ENCODE measurements around the gene TMPRSS4.

TMPRSS4 gene, protein sequence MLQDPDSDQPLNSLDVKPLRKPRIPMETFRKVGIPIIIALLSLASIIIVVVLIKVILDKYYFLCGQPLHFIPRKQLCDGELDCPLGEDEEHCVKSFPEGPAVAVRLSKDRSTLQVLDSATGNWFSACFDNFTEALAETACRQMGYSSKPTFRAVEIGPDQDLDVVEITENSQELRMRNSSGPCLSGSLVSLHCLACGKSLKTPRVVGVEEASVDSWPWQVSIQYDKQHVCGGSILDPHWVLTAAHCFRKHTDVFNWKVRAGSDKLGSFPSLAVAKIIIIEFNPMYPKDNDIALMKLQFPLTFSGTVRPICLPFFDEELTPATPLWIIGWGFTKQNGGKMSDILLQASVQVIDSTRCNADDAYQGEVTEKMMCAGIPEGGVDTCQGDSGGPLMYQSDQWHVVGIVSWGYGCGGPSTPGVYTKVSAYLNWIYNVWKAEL

DNA sequence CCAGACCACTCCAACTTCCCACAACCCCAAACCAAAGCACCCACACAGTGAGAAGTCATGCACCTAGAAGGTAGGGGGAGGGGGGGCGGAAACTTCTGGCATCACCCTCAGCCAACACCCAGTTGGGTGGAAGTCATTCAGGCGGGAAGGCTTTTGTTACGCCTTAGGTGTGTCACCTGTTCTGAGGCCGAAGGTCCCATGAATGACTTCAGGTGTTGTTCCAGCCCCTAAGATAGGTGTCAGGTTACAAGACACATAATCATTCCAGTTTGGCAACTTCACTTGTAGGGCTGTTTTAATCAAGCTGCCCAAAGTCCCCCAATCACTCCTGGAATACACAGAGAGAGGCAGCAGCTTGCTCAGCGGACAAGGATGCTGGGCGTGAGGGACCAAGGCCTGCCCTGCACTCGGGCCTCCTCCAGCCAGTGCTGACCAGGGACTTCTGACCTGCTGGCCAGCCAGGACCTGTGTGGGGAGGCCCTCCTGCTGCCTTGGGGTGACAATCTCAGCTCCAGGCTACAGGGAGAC, at the start of gene TMPRSS4:
Gene TMPRSS4, plus strand, starts transcription at position 325 of the 528 bp plus-strand sequence. CDS start 225 bp downstream, outside the sequence.
- no peak for DNase-seq

DNA sequence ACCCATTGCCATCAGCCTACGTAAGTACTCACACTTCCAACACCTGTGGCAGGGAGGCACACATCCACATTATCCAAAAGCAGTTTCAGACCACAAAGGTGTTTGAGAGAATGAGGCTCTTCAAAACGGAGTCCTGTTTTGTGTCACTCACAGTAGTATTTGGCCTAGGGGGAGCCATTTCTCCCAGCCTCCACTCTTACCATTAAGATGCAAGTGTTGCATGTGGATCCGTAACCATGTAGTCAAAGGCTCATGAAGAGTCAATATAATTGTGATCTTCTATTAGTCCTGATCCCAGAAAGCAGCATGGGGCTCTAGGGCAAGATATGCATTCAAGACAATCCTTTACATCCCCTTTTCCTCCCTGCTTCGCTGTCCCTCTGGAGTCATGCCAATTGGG, 49.2 kb upstream of the TMPRSS4 start:
- no peak for DNase-seq

DNA sequence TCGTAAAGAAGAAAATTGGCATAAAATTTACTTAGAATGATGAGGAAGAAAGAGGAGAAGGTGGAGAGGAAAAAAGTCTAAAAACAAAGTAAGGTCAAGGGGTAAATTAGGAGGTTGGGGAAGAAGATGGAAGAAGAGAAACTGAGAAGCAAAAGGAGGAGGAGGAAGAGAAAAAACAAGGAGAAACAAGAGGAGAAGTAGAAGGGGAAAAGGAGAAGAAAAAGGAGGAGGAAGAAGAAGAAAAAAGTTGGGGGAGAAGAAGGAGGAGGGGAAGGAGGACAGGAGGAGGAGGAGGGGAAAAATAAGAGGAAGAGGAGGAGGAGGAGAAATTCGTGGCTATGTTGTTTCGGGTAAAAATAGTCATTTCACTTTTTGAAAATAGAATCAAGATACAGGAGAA, 48.3 kb upstream of the TMPRSS4 start:
- DNase-seq = no peak

DNA sequence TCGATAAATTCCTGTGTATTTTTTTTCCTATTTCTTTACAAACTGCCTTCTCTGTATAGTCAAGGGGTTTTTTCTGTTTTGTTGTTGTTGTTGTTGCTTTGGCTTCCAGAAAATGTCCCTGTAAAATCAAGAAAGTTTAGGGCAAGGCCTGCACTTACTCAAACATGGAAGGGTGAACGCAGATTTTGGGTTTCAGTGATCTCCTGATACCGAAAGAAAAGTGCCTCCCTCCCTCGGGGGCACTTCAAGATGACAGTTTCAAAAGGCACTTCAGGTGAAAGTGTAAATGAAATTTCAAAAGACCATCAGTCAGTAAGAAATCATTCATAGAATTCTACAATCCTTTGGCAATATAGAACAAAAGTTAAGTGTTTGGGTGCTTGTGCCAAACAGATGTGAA, 43.4 kb upstream of the TMPRSS4 start:
- no peak for DNase-seq

DNA sequence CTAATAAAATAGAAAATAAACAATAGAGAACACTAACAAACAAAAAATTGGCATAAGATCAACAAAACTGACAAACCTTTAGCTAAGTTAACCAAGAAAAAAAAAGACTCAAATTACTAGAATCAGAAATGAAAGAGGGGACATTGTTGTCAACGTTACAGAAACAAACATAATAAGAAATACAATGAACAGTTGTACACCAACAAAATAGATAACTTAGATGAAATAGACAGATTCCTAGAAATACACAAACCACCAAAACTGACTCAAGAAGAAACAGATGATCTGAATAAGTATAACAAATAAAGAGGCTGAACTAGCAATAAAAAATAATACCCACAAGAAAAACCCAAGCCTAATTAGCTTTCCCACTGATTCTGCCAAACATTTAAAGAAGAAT, 34.7 kb upstream of the TMPRSS4 start:
- no peak for DNase-seq

DNA sequence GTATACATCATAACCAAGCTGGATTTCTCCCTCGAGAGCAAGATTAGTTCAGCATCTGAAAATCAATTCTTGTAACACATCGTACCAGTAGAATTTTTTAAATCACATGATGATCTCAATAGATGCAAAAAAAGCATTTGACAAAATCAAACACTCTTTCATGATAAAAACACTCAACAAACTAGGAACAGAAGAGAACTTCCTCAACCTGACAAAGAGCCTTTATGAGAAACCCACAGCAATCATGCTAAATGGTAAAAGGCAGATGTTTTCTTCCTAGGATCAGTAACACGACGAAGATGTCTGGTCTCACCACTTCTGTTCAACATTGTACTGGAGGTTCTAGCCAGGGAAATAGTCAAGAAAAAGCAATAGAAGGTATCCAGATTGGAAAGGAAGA, 34.1 kb upstream of the TMPRSS4 start:
- no peak for DNase-seq

DNA sequence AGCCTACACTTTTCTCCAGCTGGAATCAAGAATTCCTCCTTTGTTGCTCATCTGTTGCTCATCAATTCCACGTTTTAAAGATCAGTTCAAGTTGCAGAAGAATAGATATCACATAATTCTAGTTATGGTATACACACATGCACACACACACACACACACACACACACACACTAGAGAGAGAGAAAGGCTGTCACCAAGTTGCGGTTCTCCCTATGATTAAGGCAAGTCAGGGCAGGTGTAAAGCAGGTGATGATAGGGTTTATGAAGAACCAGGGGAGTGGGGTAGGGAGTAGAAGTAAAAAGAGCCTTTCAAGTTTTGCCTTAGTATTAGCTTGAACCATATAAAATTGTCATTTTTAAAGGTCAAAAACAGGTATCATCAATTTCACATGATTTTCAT, 31.7 kb upstream of the TMPRSS4 start:
- DNase-seq = no peak

DNA sequence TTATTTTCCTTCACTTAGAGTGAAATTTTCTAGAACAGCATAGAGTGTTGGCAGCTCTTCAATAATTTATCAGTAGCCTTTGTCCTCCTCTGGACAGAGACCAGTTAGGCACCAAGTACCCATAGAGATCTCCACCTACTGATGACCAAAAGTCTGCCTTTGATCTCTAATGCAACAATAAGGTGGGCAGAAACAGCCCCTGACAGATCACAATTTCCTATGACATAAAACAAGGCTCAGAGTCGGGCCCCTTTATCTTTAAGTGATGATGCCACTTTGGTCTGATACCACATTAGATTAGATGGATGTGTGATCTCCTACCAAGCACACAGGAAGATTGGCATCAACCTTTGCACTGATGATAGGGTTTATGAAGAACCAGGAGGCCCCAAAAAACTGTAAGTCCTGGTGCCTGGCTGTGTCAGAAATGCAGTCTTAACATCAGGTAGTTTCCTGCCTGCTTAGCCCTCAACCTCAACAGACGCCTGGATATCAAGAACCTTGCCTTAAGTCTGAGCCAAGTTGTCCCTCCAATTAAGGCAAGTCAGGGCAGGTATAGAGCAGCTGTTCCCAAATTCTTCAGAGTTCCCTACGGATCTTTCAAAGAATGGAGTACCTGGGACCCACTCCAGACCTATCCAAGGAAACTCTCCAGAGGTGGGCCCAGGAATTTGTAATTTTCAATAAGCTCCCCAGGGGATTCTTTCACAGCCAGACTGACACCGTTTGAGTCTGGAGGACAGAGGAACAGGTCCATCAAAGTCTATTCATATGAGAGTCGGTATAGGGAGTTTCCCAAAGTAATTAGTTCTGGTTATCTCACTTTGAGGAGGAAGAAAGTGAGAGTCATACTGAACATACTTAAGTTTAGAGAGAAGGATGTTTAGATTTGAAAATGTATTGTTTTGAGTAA, 30.6 kb upstream of the TMPRSS4 start:
- DNase-seq = peak; percentile 17 to 21

DNA sequence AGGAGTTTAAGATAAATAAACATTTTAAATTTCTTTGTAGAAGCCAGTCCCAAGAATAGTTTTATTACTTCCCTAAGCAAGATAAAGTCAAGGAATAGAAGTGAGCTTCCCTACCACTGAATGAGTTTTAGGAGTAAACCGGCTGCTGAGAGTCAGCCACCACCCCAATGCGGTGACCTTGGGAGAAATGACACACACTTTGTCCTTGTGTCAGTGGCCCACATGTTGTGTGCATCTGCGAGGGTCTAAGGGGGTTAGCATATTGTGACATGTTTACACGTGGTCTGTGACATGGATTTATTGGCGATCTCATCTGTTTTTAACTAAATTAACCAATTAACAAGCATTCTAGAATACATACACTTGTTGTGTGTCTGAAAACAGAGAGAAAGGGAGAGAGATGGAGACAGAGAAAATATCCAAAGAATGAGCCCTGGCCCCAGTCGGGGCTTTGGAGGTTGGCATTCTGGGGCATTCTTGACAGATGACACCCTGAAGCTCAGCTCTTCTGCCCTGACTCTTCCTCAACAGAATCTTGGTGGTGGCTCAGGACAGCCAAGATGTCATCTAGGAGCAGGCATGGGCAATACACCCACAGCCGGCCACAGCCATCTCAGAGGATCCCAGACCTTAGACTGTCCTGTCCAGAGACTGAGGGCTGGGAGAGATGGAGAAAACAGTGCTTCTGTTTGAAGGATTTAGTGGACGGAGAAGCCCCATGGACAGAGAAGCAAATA, 29.7 kb upstream of the TMPRSS4 start:
- DNase-seq = peak in 1 of 2 donors; percentile 16

DNA sequence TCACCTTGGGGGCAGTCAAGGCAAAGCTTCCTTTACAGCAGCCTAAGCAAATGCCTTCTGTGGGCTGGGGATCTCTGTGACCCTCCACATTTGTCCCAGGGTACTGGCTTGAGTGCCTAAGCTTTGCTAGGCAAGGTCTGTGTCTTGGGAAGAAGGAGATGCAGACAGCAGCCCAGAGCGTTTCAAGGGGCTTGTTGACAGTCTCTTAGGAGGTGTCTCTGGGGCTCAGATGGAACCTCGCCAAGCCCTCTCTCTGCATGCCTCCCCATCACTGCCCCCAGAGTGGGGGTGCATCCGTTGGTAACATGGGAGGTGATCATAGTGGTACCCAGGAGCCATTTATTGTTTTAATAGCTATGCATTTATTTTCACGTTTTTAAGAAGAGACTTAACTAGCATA, 29.1 kb upstream of the TMPRSS4 start:
- no peak for DNase-seq

DNA sequence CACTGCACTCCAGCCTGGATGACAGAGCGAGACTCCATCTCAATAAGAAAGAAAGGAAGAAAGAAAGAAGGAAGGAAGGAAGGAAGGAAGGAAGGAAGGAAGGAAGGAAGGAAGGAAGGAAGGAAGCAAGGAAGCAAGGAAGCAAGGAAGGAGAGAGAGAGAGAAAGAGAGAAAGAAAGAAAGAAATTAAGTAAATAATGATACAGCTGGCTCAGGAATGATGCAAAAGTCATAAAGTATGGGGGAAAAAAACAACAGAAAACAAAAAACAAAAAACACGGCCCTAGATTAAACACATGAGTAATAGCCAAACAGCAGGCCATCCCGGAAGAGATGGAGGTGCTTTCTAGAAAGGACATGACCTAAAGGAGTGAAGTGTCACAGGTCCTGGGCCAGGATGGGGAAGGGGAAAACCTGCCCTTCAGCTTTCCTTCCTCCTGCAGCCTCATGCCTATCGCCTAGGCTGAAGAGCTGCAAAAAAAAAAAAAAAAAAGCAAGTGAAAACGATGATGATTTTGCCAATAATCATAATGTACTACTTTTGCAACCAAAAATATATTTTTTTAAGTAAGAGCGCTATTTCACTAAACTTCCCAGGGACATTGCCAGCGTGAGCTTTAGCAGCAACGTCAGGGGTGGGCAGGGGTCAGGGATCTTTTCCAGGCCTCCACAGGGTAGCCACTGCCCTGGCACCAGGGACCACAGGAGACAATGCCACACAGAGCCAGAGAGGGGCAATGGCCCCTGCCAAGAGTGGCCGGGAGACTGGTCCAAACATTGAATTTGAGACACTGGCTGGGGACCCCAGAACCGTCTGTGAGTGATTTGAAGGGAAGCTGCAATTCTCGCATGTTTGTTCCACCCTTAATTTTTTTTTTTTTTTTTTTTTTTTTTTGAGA, 28.2 kb upstream of the TMPRSS4 start:
- DNase-seq = no peak

DNA sequence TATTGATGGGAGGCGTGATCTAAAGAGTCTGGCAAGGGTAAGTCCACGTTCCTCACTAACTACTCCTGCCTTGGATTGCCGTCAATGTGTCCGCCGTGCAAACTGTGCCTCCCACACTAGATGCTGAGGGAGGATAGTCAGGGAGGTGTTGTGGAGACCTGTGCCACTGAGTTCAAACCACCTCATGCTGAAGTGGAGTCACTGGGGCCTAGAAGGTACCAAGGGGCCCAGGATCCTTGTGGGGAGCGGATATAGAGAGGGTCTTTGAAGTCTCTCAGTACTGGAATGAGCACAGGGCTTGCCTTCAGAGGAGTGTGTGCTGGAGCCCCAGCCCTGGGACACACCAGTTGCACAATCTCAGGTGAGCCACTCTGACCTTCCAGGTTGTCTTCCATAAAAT, 27.1 kb upstream of the TMPRSS4 start:
- no peak for DNase-seq

DNA sequence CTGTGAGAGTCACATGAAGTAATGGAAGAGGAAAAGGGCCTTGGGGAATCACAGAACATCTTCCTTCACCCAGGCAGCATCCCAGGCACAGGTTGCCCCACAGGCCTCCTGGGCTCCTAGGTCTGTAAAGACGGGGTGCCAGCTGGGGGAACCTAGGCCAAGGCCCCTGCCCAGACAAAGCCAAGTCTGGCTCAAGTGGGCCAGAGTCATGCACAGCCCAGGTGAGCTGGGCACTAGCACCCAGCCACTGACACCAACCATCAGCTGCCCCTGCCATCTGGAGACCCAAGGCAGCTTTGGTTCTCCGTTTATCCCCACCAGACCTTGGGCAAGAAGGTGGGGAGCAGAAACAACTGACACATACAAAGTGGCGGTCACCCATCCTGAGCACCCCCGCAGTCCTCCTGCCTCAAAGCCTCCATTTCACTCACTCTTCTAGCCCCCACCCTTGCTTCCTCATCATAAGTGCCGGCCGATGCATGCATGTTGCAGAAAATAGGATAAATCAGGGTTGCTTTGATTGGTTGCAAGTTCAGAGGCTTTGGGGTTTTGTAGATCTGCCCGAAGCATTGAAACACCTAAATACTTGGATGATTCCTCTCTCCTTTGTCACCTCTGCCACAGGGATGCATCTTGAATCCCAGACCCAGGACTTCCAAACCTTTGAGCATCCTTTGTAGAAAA, 26.5 kb upstream of the TMPRSS4 start:
- no peak for DNase-seq

DNA sequence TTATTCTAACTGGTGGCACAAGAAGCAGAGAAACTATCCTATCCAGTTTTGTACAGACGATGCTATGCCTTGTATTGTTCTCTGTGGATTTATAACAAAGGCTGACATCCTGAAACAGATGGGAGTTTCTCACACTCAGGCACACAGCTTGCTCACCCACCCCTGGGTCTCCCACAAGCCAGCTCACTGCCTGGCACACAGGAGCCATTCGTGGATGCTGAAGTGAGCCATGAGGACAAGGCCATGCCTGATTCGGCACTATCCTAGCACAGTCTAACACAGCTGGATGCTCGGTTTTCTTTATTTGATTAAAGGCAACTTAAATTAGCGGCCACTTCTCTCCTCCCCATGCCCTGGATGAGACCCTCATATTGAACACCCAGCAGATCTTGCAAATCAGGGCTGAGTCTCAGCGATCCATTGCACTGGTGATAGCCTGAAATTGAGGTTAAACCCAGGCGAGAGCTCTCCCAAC, 25.7 kb upstream of the TMPRSS4 start:
- DNase-seq = no peak

DNA sequence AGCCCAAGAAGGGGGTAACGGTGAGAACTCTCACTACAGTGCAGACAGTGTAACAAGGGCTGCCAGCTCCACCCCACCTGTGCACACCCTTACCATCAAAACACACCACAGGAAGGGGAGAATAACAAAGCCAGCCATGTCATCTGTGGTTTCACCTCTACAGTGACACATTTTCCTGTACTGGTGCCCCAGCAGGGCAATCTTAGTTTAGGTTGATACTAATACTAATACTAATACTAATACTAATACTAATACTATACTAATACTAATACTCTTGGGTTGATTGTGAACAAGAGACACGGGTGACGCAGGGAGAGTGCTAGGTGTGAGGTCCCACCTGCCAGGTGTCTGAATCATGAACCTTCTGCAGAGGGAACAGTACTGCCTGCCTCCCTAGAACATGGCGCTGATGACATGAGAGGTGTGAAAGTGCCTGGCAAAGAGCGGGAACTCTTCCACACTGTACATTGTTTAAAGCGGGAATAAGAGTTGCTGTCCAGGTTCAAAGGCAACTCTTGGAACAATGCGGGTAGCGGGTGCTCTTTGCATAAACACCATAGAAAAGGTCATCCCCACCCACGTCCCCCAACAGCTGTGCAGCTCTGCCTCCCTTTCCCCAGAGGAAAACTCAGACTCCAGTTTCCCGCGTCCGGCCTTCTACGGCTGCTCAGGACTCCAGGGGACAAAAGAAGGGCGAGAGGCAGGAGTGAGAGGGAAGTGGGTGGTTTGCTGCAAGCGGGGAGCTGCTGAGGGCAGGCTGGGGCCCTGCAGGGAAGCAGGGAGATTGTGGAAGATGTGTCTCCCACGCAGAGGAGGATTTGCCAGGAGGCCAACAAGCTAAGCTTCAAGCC, 25.0 kb upstream of the TMPRSS4 start:
- peak; percentile 26 to 39 for DNase-seq

DNA sequence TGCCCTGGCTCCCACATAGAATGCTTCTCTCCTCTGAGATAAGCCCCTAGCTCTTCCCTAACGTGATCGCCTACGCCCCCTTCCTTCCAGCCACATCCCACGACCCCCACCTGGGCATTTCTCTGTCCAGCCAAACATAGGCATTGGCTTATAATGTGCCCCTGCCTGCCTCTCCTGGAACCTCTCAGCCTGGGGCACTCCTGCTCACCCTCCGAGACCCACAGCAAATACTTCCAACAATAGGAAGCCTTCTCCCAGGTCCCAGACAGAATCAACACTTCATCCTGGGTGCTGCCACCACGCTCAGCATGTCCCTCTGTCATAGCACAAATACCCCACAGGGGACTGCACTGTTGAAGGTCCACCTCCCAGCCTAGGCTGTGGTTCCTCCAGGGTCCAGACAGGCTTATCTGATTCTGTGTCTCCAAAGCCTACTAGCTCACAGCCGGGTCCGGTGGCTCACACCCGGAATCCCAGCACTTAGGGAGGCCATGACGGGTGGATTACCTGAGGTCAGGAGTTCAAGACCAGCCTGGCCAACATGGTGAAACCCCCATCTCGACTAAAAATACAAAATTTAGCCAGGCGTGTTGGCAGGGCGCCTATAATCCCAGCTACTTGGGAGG, 24.2 kb upstream of the TMPRSS4 start:
- DNase-seq = no peak

DNA sequence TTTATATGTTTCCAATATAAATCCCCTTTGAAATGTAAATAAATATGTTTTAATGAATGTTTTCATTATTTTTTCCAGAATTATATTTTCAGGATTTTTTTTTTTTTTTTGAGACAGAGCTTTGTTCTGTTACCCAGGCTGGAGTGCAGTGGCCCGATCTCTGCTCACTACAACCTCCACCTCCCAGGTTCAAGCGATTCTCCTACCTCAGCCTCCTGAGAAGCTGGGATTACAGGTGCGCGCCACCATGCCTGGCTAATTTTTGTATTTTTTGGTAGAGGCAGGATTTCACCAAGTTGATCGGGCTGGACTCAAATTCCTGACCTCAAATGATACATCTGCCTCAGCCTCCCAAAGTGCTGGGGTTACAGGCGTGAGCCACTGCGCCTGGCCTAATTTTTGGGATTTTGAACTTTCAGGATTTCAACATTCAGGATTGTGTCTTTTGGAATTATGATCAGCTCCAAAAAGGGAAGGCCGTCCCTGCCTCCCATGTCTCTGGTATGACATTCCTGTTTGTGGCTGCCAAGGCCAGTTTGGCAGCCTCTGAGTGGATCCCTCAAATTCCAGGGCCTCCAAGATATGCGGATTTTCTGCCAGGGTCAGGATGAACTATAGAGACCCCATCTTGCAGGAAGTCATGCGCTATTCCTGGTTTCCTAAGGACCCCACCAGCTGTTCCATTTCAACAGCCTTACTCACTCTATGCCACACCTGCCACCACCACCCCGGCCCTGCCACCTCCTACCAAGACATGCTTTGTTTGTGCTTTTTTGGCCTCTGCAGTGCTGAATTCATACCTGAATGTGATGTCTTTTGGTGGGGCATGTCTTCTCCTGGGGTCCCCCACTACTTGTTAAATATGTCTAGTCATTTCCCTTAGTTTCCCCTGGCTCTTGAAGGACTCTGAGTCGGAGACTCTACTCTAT, 21.9 kb upstream of the TMPRSS4 start:
- no peak for DNase-seq

DNA sequence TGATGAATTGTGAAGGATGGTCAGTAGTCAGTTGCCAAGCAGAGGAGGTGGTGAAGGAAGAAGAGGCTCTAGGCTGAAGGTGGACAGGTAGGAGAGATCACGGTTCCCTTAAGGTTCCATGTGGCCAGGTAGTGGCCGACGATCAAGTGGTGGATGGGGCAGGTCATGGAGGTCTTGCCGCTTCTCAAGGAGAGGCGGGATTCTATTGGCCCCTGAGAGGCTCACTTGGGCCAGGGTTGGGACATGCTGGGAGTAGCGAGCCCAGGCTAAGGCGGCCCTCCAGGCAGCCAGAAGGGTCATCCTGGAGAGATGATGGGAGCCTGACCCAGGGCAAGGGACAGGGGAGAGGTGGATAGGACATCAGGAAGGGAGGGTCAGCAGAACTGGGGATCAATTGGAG, 20.9 kb upstream of the TMPRSS4 start:
- DNase-seq = no peak
